ENCODE measurements around the gene RGS21. TPM values are rescaled to one million over a fixed set of nuclear protein-coding genes. Genes with fewer than 3 reads are reported as not detected.

RGS21 gene
- total RNA-seq, 4 donors from 2014 or later: not detected

GRCh38 chr1:192342842-192343241 lies 26.1 kb downstream of the RGS21 start:
- Histone ChIP-seq H3K4me3 (no peak overlapping the region), H3K4me1 (no peaks in the 10 kb centered on the region), H3K27me3 (no peaks in the 10 kb centered on the region), H3K27ac (no peak overlapping the region), H3K9me3 (no peaks in the 10 kb centered on the region), H3K36me3 (no peaks in the 10 kb centered on the region)
- WGBS: 64% methylated on average over 6 of the region's 6 CpGs
- no peak for DNase-seq (ENCODE audit: low spot score in 2 of 2)
- no peak for TF ChIP-seq POLR2AphosphoS5 (IDR thresholded peaks at IDR 0.05)
- no peak for TF ChIP-seq CTCF (IDR thresholded peaks at IDR 0.05)
- no peak for TF ChIP-seq POLR2A (IDR thresholded peaks at IDR 0.05)
- TF ChIP-seq EP300 (IDR thresholded peaks at IDR 0.05): no peak

GRCh38 chr1:192343344-192343743 lies 26.6 kb downstream of the RGS21 start:
- no peak overlapping the region for H3K4me3 ChIP-seq
- no peaks in the 10 kb centered on the region for H3K4me1 ChIP-seq
- no peak for DNase-seq (ENCODE audit: low spot score in 2 of 2)
- H3K36me3 ChIP-seq: no peaks in the 10 kb centered on the region
- H3K9me3 ChIP-seq: no peaks in the 10 kb centered on the region
- H3K27ac ChIP-seq: no peak overlapping the region
- 55% methylated on average over 3 of the region's 3 CpGs for WGBS
- TF ChIP-seq POLR2A (IDR thresholded peaks at IDR 0.05) (no peak), EP300 (IDR thresholded peaks at IDR 0.05) (no peak), POLR2AphosphoS5 (IDR thresholded peaks at IDR 0.05) (no peak), CTCF (IDR thresholded peaks at IDR 0.05) (no peak)
- no peaks in the 10 kb centered on the region for H3K27me3 ChIP-seq

- no peak for TF ChIP-seq POLR2A (IDR thresholded peaks at IDR 0.05)
- no peak for TF ChIP-seq CTCF (IDR thresholded peaks at IDR 0.05)
- no peak for TF ChIP-seq POLR2AphosphoS5 (IDR thresholded peaks at IDR 0.05)
- no peak for TF ChIP-seq EP300 (IDR thresholded peaks at IDR 0.05)
- DNase-seq (ENCODE audit: low spot score in 2 of 2): no peak
- no peaks in the 10 kb centered on the region for H3K36me3 ChIP-seq
- H3K9me3 ChIP-seq: no peaks in the 10 kb centered on the region
- no peak overlapping the region for H3K4me3 ChIP-seq
- 73% methylated on average over 1 of the region's 1 CpG for WGBS
- no peak overlapping the region for H3K27ac ChIP-seq
- H3K4me1 ChIP-seq: no peaks in the 10 kb centered on the region
- H3K27me3 ChIP-seq: no peaks in the 10 kb centered on the region
Observed at GRCh38 chr1:192349314-192349713, 32.5 kb downstream of the RGS21 start.

- 53% methylated on average over 3 of the region's 3 CpGs for WGBS
- H3K9me3 ChIP-seq: no peaks in the 10 kb centered on the region
- TF ChIP-seq EP300 (IDR thresholded peaks at IDR 0.05) (no peak), CTCF (IDR thresholded peaks at IDR 0.05) (no peak), POLR2AphosphoS5 (IDR thresholded peaks at IDR 0.05) (no peak), POLR2A (IDR thresholded peaks at IDR 0.05) (no peak)
- no peaks in the 10 kb centered on the region for H3K27me3 ChIP-seq
- H3K36me3 ChIP-seq: no peaks in the 10 kb centered on the region
- no peak for DNase-seq (ENCODE audit: low spot score in 2 of 2)
- no peak overlapping the region for H3K27ac ChIP-seq
- no peak overlapping the region for H3K4me3 ChIP-seq
- H3K4me1 ChIP-seq: no peaks in the 10 kb centered on the region
Observed at GRCh38 chr1:192350356-192350755, 33.6 kb downstream of the RGS21 start.

- no peak overlapping the region for H3K27ac ChIP-seq
- H3K4me3 ChIP-seq: no peak overlapping the region
- no peak for DNase-seq (ENCODE audit: low spot score in 2 of 2)
- H3K36me3 ChIP-seq: no peaks in the 10 kb centered on the region
- H3K4me1 ChIP-seq: no peaks in the 10 kb centered on the region
- H3K27me3 ChIP-seq: no peaks in the 10 kb centered on the region
- TF ChIP-seq POLR2A (IDR thresholded peaks at IDR 0.05) (no peak), POLR2AphosphoS5 (IDR thresholded peaks at IDR 0.05) (no peak), EP300 (IDR thresholded peaks at IDR 0.05) (no peak), CTCF (IDR thresholded peaks at IDR 0.05) (no peak)
- H3K9me3 ChIP-seq: no peaks in the 10 kb centered on the region
Observed at GRCh38 chr1:192351550-192351949, 34.8 kb downstream of the RGS21 start.

Measured in suprapubic skin (tissue), 4 donors.